PC-9 (cell line): ENCODE results near the gene DLK1. TPM values are rescaled to one million over a fixed set of nuclear protein-coding genes. Genes with fewer than 3 reads are reported as not detected.

Experiments used
- BruUV-seq: library from RNA; stranded (reverse); fragments of 400-500 nt; replicated peaks from 2 replicates; lab custom pipeline; 2021; lab: Mats Ljungman, UMichigan
- CTCF ChIA-PET: fragments of 300-600 bp; sonication (Branson Sonifier 250); formaldehyde crosslinking; loops from one replicate; lab custom pipeline; 2022; ENCODE audit warnings: antibody characterized with exemption; lab: Charles Lee
- POLR2A ChIA-PET: fragments of 300-600 bp; sonication (Branson Sonifier 250); formaldehyde crosslinking; loops from one replicate; lab custom pipeline; 2022; ENCODE audit warnings: antibody characterized with exemption; ENCODE audit not compliant: unreplicated experiment; lab: Charles Lee
- DNase-seq, 2 experiments: peaks; one replicate each; pipeline versions ENCODE4 v3.0.0 to v3.0.0-alpha.2; 2015 to 2022; ENCODE audit warnings: mixed read lengths in 1 of 2
- H2AFZ ChIP-seq: fragments of 200-600 bp; sonication (generic); 2 replicates; pipeline ENCODE4 v1.8.1; 2017; ENCODE audit warnings: antibody characterized with exemption
- H3F3A ChIP-seq: fragments of 200-600 bp; sonication (generic); 2 replicates; pipeline ENCODE4 v1.8.1; 2017; ENCODE audit warnings: antibody characterized with exemption, mild to moderate bottlenecking, low read depth; ENCODE audit not compliant: insufficient read depth
- H3K27ac ChIP-seq: fragments of 200-600 bp; sonication (generic); 2 replicates; pipeline ENCODE4 v1.6.1; 2016; ENCODE audit warnings: mixed run types
- H3K27me3 ChIP-seq: fragments of 200-600 bp; sonication (generic); 2 replicates; pipeline ENCODE4 v1.6.1; 2016; ENCODE audit warnings: low read depth, mixed run types; ENCODE audit not compliant: insufficient read depth
- H3K36me3 ChIP-seq: fragments of 200-600 bp; sonication (generic); 2 replicates; pipeline ENCODE4 v1.6.1; 2016; ENCODE audit warnings: low read depth, mixed run types
- H3K4me1 ChIP-seq: fragments of 200-600 bp; sonication (generic); replicated peaks from 2 replicates; pipeline ENCODE4 v1.6.1; 2016; ENCODE audit warnings: mixed run types; ENCODE audit not compliant: insufficient read depth
- H3K4me2 ChIP-seq: fragments of 200-600 bp; sonication (generic); 2 replicates; pipeline ENCODE4 v1.6.1; 2017; ENCODE audit warnings: mixed run types
- H3K4me3 ChIP-seq: fragments of 200-600 bp; sonication (generic); 2 replicates; pipeline ENCODE4 v1.6.1; 2016; ENCODE audit warnings: mixed run types
- H3K79me2 ChIP-seq: fragments of 200-600 bp; sonication (generic); 2 replicates; pipeline ENCODE4 v1.6.1; 2017; ENCODE audit warnings: low read depth, mixed run types
- H3K9me2 ChIP-seq: fragments of 200-600 bp; sonication (generic); 2 replicates; pipeline ENCODE4 v1.8.1; 2017; ENCODE audit warnings: mild to moderate bottlenecking; ENCODE audit not compliant: insufficient read depth
- H3K9me3 ChIP-seq: fragments of 200-600 bp; sonication (generic); 2 replicates; pipeline ENCODE4 v1.8.1; 2016; ENCODE audit warnings: low read depth; ENCODE audit not compliant: insufficient read depth
- H4K20me1 ChIP-seq: fragments of 200-600 bp; sonication (generic); 2 replicates; pipeline ENCODE4 v1.8.1; 2017; ENCODE audit not compliant: insufficient read depth
- EZH2 ChIP-seq: fragments of 200-600 bp; sonication (generic); IDR thresholded peaks from 2 replicates; pipeline ENCODE4 v1.8.0; 2017; ENCODE audit warnings: antibody characterized with exemption, low read depth
- intact Hi-C: fragments of 100-400 bp; cut with micrococcal nuclease; formaldehyde crosslinking; loops from one replicate; pipeline ENCODE4 v1.10.0; 2022; ENCODE audit not compliant: unreplicated experiment
- total RNA-seq: library from RNA; stranded (reverse); gene quantifications from 2 replicates; pipeline ENCODE4 v1.2.3, GENCODE V29; 2021
- TF ChIP-seq, protein P1 (sequence below): fragments of 200-600 bp; sonication (generic); conservative IDR thresholded peaks from 2 replicates; pipeline ENCODE4 v1.6.1; 2017; ENCODE audit warnings: mixed run types, antibody characterized with exemption, mild to moderate bottlenecking, moderate library complexity

Gene DLK1
- total RNA-seq, 1 experiment from 2014 or later, result not detected

DNA sequence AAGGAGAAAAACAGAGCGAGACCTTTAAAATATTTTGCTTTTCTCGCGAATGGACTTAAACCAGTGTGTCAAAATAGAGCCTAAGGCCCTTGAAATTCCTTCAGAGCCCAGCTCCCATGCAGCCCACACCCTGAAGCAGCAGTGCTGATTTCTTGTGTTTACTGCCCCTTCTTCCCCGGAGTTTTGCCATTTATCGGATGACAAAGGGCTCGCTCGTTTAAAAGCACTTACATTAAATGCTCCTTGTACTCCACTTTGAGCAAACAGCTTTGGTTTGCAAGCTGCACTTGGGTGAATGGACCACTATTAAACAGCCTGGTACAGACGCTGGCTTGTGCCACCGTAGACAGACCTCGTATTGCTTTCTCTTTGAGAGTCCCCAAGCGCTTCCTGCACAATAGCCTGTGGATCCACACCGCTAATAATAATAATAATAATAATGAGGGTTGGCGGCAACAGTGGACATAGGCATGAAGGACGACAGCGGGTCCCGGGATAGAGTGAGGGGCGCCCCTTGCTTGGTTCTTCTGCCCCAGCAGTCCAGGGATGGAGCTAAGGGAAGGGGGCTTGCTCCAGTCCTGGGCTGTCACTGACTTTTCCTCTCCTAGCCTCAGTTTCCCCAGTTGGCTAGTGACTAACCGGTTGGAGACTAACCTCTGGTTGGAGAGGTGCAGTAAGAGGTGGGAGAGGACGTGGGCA lies 6.6 kb downstream of the DLK1 start:
- H2AFZ ChIP-seq, result no peak overlapping the region
- H3K79me2 ChIP-seq, result no peaks in the 10 kb centered on the region
- no TSS peak for BruUV-seq
- peaks cover 73% of the 10 kb centered on the region for H3K27me3 ChIP-seq
- DNase-seq, result no peak
- H3K27ac ChIP-seq, result no peak overlapping the region
- H3F3A ChIP-seq, result no peaks in the 10 kb centered on the region
- ChIA-PET CTCF (no interaction called here), POLR2A (no interaction called here)
- intact Hi-C loops, result no loop called here
- H3K4me1 ChIP-seq, result no peaks in the 10 kb centered on the region
- H3K36me3 ChIP-seq, result no peaks in the 10 kb centered on the region
- H3K4me3 ChIP-seq, result no peak overlapping the region
- no peak for TF ChIP-seq EZH2
- TF ChIP-seq, protein P1, sequence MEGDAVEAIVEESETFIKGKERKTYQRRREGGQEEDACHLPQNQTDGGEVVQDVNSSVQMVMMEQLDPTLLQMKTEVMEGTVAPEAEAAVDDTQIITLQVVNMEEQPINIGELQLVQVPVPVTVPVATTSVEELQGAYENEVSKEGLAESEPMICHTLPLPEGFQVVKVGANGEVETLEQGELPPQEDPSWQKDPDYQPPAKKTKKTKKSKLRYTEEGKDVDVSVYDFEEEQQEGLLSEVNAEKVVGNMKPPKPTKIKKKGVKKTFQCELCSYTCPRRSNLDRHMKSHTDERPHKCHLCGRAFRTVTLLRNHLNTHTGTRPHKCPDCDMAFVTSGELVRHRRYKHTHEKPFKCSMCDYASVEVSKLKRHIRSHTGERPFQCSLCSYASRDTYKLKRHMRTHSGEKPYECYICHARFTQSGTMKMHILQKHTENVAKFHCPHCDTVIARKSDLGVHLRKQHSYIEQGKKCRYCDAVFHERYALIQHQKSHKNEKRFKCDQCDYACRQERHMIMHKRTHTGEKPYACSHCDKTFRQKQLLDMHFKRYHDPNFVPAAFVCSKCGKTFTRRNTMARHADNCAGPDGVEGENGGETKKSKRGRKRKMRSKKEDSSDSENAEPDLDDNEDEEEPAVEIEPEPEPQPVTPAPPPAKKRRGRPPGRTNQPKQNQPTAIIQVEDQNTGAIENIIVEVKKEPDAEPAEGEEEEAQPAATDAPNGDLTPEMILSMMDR, result no peak
- H3K4me2 ChIP-seq, result no peak overlapping the region
- H3K9me2 ChIP-seq, result no peaks in the 10 kb centered on the region
- H3K9me3 ChIP-seq, result no peaks in the 10 kb centered on the region
- H4K20me1 ChIP-seq, result no peaks in the 10 kb centered on the region

DNA sequence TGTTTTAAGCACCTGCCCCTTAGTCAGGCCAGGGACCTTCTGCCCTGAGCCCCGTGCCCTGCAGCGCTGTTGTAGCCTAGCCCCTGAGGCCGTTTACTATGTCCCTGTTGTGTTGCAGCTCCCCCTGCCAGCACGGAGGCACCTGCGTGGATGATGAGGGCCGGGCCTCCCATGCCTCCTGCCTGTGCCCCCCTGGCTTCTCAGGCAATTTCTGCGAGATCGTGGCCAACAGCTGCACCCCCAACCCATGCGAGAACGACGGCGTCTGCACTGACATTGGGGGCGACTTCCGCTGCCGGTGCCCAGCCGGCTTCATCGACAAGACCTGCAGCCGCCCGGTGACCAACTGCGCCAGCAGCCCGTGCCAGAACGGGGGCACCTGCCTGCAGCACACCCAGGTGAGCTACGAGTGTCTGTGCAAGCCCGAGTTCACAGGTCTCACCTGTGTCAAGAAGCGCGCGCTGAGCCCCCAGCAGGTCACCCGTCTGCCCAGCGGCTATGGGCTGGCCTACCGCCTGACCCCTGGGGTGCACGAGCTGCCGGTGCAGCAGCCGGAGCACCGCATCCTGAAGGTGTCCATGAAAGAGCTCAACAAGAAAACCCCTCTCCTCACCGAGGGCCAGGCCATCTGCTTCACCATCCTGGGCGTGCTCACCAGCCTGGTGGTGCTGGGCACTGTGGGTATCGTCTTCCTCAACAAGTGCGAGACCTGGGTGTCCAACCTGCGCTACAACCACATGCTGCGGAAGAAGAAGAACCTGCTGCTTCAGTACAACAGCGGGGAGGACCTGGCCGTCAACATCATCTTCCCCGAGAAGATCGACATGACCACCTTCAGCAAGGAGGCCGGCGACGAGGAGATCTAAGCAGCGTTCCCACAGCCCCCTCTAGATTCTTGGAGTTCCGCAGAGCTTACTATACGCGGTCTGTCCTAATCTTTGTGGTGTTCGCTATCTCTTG lies 7.6 kb downstream of the DLK1 start:
- Histone ChIP-seq H3K27ac (no peak overlapping the region), H3K9me2 (no peaks in the 10 kb centered on the region), H4K20me1 (no peaks in the 10 kb centered on the region), H3K36me3 (no peaks in the 10 kb centered on the region), H3K79me2 (no peaks in the 10 kb centered on the region), H3K4me2 (no peak overlapping the region), H3K4me3 (no peak overlapping the region), H3K4me1 (no peaks in the 10 kb centered on the region), H2AFZ (no peak overlapping the region), H3F3A (no peaks in the 10 kb centered on the region), H3K27me3 (peaks cover 71% of the 10 kb centered on the region), H3K9me3 (no peaks in the 10 kb centered on the region)
- POLR2A ChIA-PET, result no interaction called here
- no peak for DNase-seq
- intact Hi-C loops, result no loop called here
- CTCF ChIA-PET, result no interaction called here
- TF ChIP-seq EZH2, result no peak
- TF ChIP-seq, protein P1, result no peak
- no TSS peak for BruUV-seq

DNA sequence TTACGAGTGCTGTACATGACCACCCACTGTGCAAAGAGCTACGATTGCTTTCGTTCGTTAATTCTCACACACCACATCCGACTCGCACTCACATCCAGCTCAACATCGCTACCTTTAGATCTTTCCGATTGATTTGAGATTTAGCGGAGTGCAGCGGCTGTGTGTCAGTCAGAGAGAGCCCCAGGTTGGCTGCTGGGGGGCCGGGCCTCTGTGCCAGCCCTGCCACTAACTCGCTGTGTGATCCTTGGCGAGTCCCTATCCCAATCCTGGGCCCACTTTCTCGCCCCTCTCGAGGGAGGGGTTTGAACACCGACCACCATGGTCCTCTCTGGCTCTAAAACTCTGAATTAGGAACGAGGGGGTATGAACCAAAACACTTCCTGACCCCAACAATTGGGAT lies 8.6 kb downstream of the DLK1 start:
- H3K4me2 ChIP-seq, result no peak overlapping the region
- no peaks in the 10 kb centered on the region for H4K20me1 ChIP-seq
- no peaks in the 10 kb centered on the region for H3K9me2 ChIP-seq
- no peaks in the 10 kb centered on the region for H3F3A ChIP-seq
- no peaks in the 10 kb centered on the region for H3K36me3 ChIP-seq
- intact Hi-C loops, result no loop called here
- no peaks in the 10 kb centered on the region for H3K4me1 ChIP-seq
- H2AFZ ChIP-seq, result no peak overlapping the region
- TF ChIP-seq EZH2, result no peak
- TF ChIP-seq, protein P1, result no peak
- no TSS peak for BruUV-seq
- no peak for DNase-seq
- peaks cover 62% of the 10 kb centered on the region for H3K27me3 ChIP-seq
- H3K27ac ChIP-seq, result no peak overlapping the region
- no peak overlapping the region for H3K4me3 ChIP-seq
- ChIA-PET CTCF (no interaction called here), POLR2A (no interaction called here)
- no peaks in the 10 kb centered on the region for H3K9me3 ChIP-seq
- no peaks in the 10 kb centered on the region for H3K79me2 ChIP-seq
